Psoas muscle (tissue), 8 donors: Measurements from ENCODE around the gene METTL26. TPM values are rescaled to one million over a fixed set of nuclear protein-coding genes. Genes with fewer than 3 reads are reported as not detected.
A peak's percentile ranks its signal among the peaks of the same experiment; 100 is the strongest.

Experiments used
- ATAC-seq, 4 donors: fragments of 200-7000 bp; cut with Tn5 transposase; one replicate each; pipeline ENCODE4 v1.9.1; 2020; ENCODE audit warnings: moderate library complexity in 3 of 4, mild to moderate bottlenecking in 2 of 4
- DNase-seq, 2 donors: peaks; one replicate each; pipeline ENCODE4 v3.0.0-alpha.2; 2020
- H3K27ac ChIP-seq: fragments of 200-600 bp; one replicate; pipeline ENCODE4 v1.8.0; 2022
- H3K27me3 ChIP-seq, 3 donors: fragments of 200-600 bp in 1 of 3; one replicate each; pipeline versions ENCODE4 v1.6.1 to v1.8.0; 2013 to 2022; ENCODE audit warnings: low read length in 2 of 3, mild to moderate bottlenecking in 2 of 3, moderate library complexity in 1 of 3; ENCODE audit not compliant: insufficient read depth in 3 of 3
- H3K36me3 ChIP-seq, 2 donors: fragments of 200-600 bp in 1 of 2; one replicate each; pipeline versions ENCODE4 v1.6.1 to v1.8.0; 2013 to 2022; ENCODE audit warnings: low read depth in 1 of 2, mild to moderate bottlenecking in 1 of 2, moderate library complexity in 1 of 2; ENCODE audit not compliant: insufficient read depth in 1 of 2
- H3K4me1 ChIP-seq: fragments of 200-600 bp; one replicate; pipeline ENCODE4 v1.8.0; 2022
- H3K4me3 ChIP-seq: fragments of 200-600 bp; one replicate; pipeline ENCODE4 v1.8.0; 2022; ENCODE audit warnings: mild to moderate bottlenecking
- H3K9me3 ChIP-seq: fragments of 200-600 bp; one replicate; pipeline ENCODE4 v1.8.0; 2022
- WGBS, 3 donors: extraction: QIAGEN DNeasy Blood & Tissue Kit; methylation state at CpG; one replicate each; pipeline versions ENCODE4 v1.1.6 to v1.1.7; 2013; 5-methylcytosine and 5-hydroxymethylcytosine counted together
- intact Hi-C, 2 donors: fragments of 100-400 bp; cut with DNase I; formaldehyde crosslinking; loops; one replicate each; pipeline versions ENCODE4 v1.11.0 to v1.14.2; 2022
- polyA plus RNA-seq, 3 donors: library from polyadenylated mRNA; stranded (reverse); fragments of 200-250 nt; gene quantifications; one replicate each; pipeline ENCODE4 v1.2.3, GENCODE V29; 2013
- total RNA-seq, 4 donors: library from RNA; stranded (reverse); fragmentation: NEBNext Ultra II Directional in 2 of 4; extraction: Animal tissue kit (Norgen Biotek cat#: 25700) in 2 of 4; gene quantifications; one replicate each; pipeline versions ENCODE4 v1.2.1 to v1.2.4, GENCODE V29; 2021 to 2023
- TF ChIP-seq, protein P1 (sequence below): fragments of 200-600 bp; IDR thresholded peaks from one replicate; pipeline ENCODE4 v1.8.0; 2022; ENCODE audit warnings: antibody characterized with exemption
- donor health status: healthy with polysubstance abuse.
- donor health status: DM: no; HTN: no; CAD: no; lungs with moderate emphysema.
- donor health status: Bipolar disorder and iron deficiency.
- donor health status: healthy.
- donor health status: DM: yes; HTN: yes; CAD: no.
- donor health status: DM: no; HTN: no; CAD: no.
- donor health status: DM: no; HTN: no; CAD: no.
- donor health status: DM: yes; HTN: yes; CAD: no.

METTL26 gene
- total and polyA plus RNA-seq, 7 donors: 42.4 to 97.8 (median 55.6) TPM

DNA sequence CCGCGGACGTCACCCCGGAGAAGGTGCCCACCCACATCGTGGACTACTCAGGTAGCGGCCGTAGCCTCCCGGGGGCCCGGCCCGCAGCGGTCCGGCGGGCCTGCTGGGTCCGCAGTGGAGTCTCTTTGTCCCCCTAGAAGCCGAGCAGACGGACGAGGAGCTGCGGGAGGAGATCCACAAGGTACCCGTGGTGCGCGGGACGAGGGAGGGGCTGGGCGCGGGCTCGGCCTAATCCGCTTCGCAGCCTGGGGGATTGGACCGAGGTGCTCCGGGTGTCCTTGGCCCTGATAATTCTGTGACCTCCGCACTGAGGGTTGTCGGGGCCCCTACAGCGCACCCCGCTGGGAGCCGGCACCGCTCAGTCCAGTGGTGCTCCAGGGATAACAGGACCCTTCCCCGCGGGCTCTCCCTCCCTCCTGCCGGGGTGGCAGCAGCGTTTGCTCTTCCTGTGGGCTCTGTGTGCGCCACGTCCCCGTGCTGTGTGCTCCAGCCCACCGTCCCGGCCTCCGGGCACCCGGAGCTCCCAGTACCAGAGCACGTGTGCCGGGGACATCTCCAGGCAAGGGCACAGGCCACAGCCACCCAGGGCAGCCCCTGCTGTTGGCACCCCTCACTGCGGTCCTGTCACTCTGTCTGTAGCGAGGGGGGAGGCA lies 32.5 kb upstream of the METTL26 start:
- H3K4me1 ChIP-seq: peaks cover 14% of the 10 kb centered on the region
- 4 to 6% (median 6%) methylated on average over 45 to 50 of the region's 50 CpGs for WGBS, 3 donors
- DNase-seq: no peak
- no peaks in the 10 kb centered on the region for H3K27me3 ChIP-seq
- H3K27ac ChIP-seq: peak overlapping the region; percentile 89
- TF ChIP-seq, protein P1, sequence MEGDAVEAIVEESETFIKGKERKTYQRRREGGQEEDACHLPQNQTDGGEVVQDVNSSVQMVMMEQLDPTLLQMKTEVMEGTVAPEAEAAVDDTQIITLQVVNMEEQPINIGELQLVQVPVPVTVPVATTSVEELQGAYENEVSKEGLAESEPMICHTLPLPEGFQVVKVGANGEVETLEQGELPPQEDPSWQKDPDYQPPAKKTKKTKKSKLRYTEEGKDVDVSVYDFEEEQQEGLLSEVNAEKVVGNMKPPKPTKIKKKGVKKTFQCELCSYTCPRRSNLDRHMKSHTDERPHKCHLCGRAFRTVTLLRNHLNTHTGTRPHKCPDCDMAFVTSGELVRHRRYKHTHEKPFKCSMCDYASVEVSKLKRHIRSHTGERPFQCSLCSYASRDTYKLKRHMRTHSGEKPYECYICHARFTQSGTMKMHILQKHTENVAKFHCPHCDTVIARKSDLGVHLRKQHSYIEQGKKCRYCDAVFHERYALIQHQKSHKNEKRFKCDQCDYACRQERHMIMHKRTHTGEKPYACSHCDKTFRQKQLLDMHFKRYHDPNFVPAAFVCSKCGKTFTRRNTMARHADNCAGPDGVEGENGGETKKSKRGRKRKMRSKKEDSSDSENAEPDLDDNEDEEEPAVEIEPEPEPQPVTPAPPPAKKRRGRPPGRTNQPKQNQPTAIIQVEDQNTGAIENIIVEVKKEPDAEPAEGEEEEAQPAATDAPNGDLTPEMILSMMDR: no peak
- H3K9me3 ChIP-seq: no peaks in the 10 kb centered on the region
- peaks cover 4 to 45% of the 10 kb centered on the region in 2 donors for H3K36me3 ChIP-seq
- intact Hi-C loops: no loop called here
- ATAC-seq: peak in 2 of 4 donors; percentile 1 to 15
- peak overlapping the region; percentile 98 for H3K4me3 ChIP-seq

DNA sequence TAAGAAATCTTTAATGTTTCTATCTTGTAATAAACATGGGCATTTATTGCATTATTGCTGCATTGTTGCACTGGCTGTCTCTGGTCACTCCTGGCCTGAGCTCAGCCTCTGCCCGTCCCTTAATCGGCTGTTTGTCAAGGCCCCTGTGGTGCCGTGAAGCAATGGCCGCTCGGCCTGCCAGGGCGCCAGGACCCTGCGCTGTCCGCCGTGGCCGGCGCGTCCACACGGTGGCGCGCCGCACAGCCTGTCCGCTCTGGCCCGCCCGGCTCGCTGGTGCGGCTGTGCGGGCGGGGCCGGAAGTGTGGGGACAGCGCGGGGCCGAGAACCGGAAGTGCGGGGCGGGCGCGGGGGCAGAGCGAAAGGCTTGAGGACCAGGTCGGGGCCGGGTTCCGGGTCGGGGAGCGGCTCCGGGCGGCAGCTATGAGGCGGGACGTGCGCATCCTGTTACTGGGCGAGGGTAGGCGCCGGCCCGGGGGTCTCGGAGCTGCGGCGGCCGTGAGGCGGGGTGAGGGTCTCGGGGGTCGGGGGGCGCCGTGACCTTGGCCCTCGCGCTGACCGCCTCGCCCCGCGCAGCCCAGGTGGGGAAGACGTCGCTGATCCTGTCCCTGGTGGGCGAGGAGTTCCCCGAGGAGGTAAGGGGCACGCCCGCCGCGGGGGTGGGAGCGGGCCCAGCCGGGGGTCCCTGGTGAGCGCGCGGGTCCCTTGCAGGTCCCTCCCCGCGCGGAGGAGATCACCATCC lies 31.8 kb upstream of the METTL26 start, which contains the start of gene RHOT2:
RHOT2 (plus strand) TSS at position 353 of the 739 bp plus-strand sequence; CDS start at position 421, 68 bp downstream.
- intact Hi-C loops: no loop called here
- Histone ChIP-seq H3K36me3 (peaks cover 3 to 38% of the 10 kb centered on the region in 2 donors), H3K4me3 (peak within 1 kb of the TSS; percentile 98), H3K27ac (peak within 1 kb of the TSS; percentile 89), H3K27me3 (no peaks in the 10 kb centered on the region), H3K4me1 (peaks cover 14% of the 10 kb centered on the region), H3K9me3 (no peaks in the 10 kb centered on the region)
- DNase-seq (peak; percentile 96 to 97), ATAC-seq (peak; percentile 95 to 98 (median 96))
- TF ChIP-seq, protein P1: peak; percentile 85
- WGBS, 3 donors: 0% methylated on average over 48 to 78 of the region's 78 CpGs

DNA sequence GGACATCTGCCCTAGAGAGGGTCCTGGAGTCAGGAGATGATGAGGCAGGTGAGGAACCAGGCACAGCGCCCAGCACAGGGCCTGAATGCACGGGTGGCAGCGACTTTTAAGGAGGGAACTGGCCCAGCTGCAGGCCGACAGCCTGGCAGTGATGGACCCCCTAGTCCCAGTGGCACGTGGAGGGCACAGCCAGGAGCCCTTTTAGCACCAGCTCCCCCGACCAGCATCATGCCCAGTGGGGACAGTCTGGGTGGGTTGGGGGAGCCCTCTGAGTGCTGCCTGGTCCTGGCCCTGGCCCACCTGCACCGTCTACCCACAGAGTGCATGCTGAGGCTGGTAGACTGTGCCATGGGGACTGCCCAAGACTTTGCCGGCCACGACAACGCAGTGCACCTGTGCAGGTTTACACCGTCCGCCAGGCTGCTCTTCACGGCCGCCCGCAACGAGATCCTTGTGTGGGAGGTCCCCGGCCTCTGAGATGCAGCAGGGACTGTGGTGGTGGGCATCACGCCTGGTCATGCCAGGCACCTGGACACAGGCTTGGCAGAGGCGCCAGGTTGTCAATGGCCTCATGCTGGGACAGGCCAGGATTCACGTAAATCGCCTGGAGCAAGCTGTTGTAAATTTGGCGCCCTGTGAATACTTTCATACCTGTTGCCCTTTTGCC lies 31.1 kb upstream of the METTL26 start:
- Histone ChIP-seq H3K27me3 (no peaks in the 10 kb centered on the region), H3K27ac (peak overlapping the region; percentile 89), H3K4me3 (peak overlapping the region; percentile 98), H3K36me3 (peaks cover 0 to 31% of the 10 kb centered on the region in 2 donors), H3K9me3 (no peaks in the 10 kb centered on the region), H3K4me1 (peaks cover 14% of the 10 kb centered on the region)
- WGBS, 3 donors: 74 to 81% (median 74%) methylated on average over 22 of the region's 22 CpGs
- ATAC-seq (no peak), DNase-seq (no peak)
- intact Hi-C loops: no loop called here
- TF ChIP-seq, protein P1: no peak

DNA sequence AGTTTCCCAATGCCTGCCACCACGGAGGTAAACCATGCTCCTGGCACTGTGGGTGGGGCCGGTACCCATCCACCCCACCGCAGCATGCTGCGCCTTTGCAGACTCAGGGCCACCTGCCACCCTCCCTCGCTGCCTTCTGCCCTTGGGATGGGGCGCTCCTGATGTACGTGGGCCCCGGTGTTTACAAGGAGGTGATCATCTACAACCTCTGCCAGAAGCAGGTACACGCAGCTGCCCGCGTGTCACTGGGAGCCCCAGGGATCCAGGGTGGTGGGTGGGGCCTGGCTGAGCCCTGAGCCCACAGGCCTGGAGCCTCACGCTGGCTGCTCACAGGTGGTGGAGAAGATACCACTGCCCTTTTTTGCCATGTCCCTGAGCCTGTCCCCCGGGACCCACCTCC lies 30.5 kb upstream of the METTL26 start:
- H3K9me3 ChIP-seq: no peaks in the 10 kb centered on the region
- H3K4me3 ChIP-seq: no peak overlapping the region
- H3K36me3 ChIP-seq: peaks cover 0 to 24% of the 10 kb centered on the region in 2 donors
- 87 to 93% (median 91%) methylated on average over 13 of the region's 13 CpGs for WGBS, 3 donors
- H3K4me1 ChIP-seq: peaks cover 15% of the 10 kb centered on the region
- intact Hi-C loops: no loop called here
- ATAC-seq (no peak), DNase-seq (no peak)
- H3K27ac ChIP-seq: no peak overlapping the region
- no peaks in the 10 kb centered on the region for H3K27me3 ChIP-seq
- TF ChIP-seq, protein P1: no peak
